HUDEP-2 (cell line): ENCODE results near the gene ERGIC3.
A peak's percentile ranks its signal among the peaks of the same experiment; 100 is the strongest.
"Not testable (repeated sequence)": the region's sequence is repeated elsewhere in the genome, so short reads cannot be mapped to it uniquely, and the experiment has no call there.

Experiments used
- DNase-seq, 76 experiments: peaks; one replicate each; lab custom pipeline; 2025; ENCODE audit not compliant: unreplicated experiment in 76 of 76; lab: John Stamatoyannopoulos, UW

ERGIC3 gene

GRCh38 chr20:35517125-35517524, 24.8 kb upstream of the ERGIC3 start:
- DNase-seq: peak in 69 of 76 experiments; percentile 8 to 83 (median 56)

- not testable (repeated sequence) for DNase-seq
These were observed 24.1 kb upstream of the ERGIC3 start for GRCh38 chr20:35517767-35518166.

- DNase-seq: no peak
These were observed 22.9 kb upstream of the ERGIC3 start for GRCh38 chr20:35518955-35519354.

- DNase-seq: peak in 39 of 76 experiments; percentile 4 to 59 (median 32)
These were observed 18.5 kb upstream of the ERGIC3 start for GRCh38 chr20:35523298-35523888.

GRCh38 chr20:35525639-35526038, 16.2 kb upstream of the ERGIC3 start:
- DNase-seq: no peak

- no peak for DNase-seq
These were observed 14.6 kb upstream of the ERGIC3 start for GRCh38 chr20:35527122-35527769.

GRCh38 chr20:35529552-35529951, 12.3 kb upstream of the ERGIC3 start, which contains the start of gene C20orf173:
Gene C20orf173, minus strand, starts transcription at chr20:35529652. Its CDS starts 279 bp downstream, at chr20:35529373.
- no peak for DNase-seq

- peak in 72 of 76 experiments; percentile 18 to 87 (median 58) for DNase-seq
These were observed 2.1 kb upstream of the ERGIC3 start for GRCh38 chr20:35539756-35540212.

GRCh38 chr20:35541118-35541782, 628 bp upstream of the ERGIC3 start:
- peak in 1 of 76 experiments; percentile 35 for DNase-seq

- DNase-seq: no peak
These were observed 1.1 kb downstream of the ERGIC3 start for GRCh38 chr20:35542990-35543389.

GRCh38 chr20:35544436-35544835, 2.6 kb downstream of the ERGIC3 start:
- no peak for DNase-seq

- peak in 30 of 76 experiments; percentile 3 to 78 (median 28) for DNase-seq
These were observed 3.1 kb downstream of the ERGIC3 start for GRCh38 chr20:35544941-35545340.

- DNase-seq: no peak
These were observed 4.2 kb downstream of the ERGIC3 start for GRCh38 chr20:35546127-35546526.

GRCh38 chr20:35547329-35547728, 5.5 kb downstream of the ERGIC3 start:
- no peak for DNase-seq

GRCh38 chr20:35551503-35551902, 9.6 kb downstream of the ERGIC3 start:
- DNase-seq: no peak

GRCh38 chr20:35552914-35553313, 11.0 kb downstream of the ERGIC3 start:
- DNase-seq: no peak

- not testable (repeated sequence) for DNase-seq
These were observed 13.6 kb downstream of the ERGIC3 start for GRCh38 chr20:35555461-35555860.

GRCh38 chr20:35555951-35556645, 14.2 kb downstream of the ERGIC3 start:
- no peak for DNase-seq

GRCh38 chr20:35556871-35557270, 15.0 kb downstream of the ERGIC3 start:
- DNase-seq: no peak

GRCh38 chr20:35558451-35558850, 16.6 kb downstream of the ERGIC3 start:
- DNase-seq: no peak
